GM21360 (cell line): ENCODE results near the gene ANKRD31.

Experiments
- ATAC-seq: cut with Tn5 transposase; IDR thresholded peaks from one replicate; pipeline ENCODE4 v1.9.1; 2021; ENCODE audit warnings: mild to moderate bottlenecking, moderate library complexity; ENCODE audit not compliant: unreplicated experiment

Gene ANKRD31

GRCh38 chr5:75062925-75063531 is 173.7 kb downstream of the ANKRD31 start:
- no peak for ATAC-seq

- no peak for ATAC-seq
These were observed 176.6 kb downstream of the ANKRD31 start for GRCh38 chr5:75059912-75060545.

- ATAC-seq: no peak
These were observed 177.6 kb downstream of the ANKRD31 start for GRCh38 chr5:75058986-75059535.

GRCh38 chr5:75057561-75057960 is 179.1 kb downstream of the ANKRD31 start:
- no peak for ATAC-seq

GRCh38 chr5:75055727-75056144 is 180.9 kb downstream of the ANKRD31 start:
- no peak for ATAC-seq

GRCh38 chr5:75054134-75054930 is 182.3 kb downstream of the ANKRD31 start:
- ATAC-seq: no peak

GRCh38 chr5:75053304-75054133 is 183.2 kb downstream of the ANKRD31 start:
- peak; percentile 40 for ATAC-seq

GRCh38 chr5:75053054-75053303 is 183.7 kb downstream of the ANKRD31 start:
- ATAC-seq: peak; percentile 27

- ATAC-seq: peak; percentile 9
These were observed 184.3 kb downstream of the ANKRD31 start, which contains the start of gene GCNT4 for GRCh38 chr5:75052192-75053053. Gene GCNT4, minus strand, starts transcription at chr5:75052558. Its CDS starts 22,521 bp downstream, at chr5:75030037.

- ATAC-seq: no peak
These were observed 185.4 kb downstream of the ANKRD31 start for GRCh38 chr5:75051217-75051751.

GRCh38 chr5:75050415-75050814 is 186.3 kb downstream of the ANKRD31 start:
- no peak for ATAC-seq

GRCh38 chr5:75049456-75050351 is 187.0 kb downstream of the ANKRD31 start:
- no peak for ATAC-seq

GRCh38 chr5:75048457-75048953 is 188.2 kb downstream of the ANKRD31 start:
- no peak for ATAC-seq

GRCh38 chr5:75047356-75047755 is 189.3 kb downstream of the ANKRD31 start:
- no peak for ATAC-seq

GRCh38 chr5:75046366-75047142 is 190.1 kb downstream of the ANKRD31 start:
- no peak for ATAC-seq

GRCh38 chr5:75045071-75045470 is 191.6 kb downstream of the ANKRD31 start:
- ATAC-seq: no peak

- no peak for ATAC-seq
These were observed 192.3 kb downstream of the ANKRD31 start for GRCh38 chr5:75044406-75044805.
